RPMI8226 (cell line): ENCODE data around the gene CAMTA1.

Experiments
- DNase-seq: peaks from one replicate; pipeline ENCODE4 v3.0.0-alpha.2; 2015

CAMTA1 gene

DNA sequence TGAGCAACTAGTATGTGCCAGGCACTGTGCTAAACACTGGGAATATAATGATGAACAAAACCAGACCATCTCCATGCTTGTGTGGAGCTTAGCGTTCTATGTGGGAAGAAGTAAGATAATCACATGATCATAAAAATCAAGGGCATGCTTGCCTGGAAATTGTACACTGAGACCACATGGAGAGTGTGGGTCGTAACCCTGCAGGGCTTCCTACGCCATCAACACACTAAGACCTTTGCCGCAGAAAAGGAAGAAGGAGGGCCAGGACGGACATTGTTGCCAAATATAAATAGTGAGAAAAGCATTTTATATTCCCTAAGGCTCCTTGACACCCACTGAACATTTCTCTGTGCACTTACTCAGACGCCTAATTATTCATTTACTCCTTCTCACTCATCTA is 597.7 kb downstream of the CAMTA1 start:
- no peak for DNase-seq

DNA sequence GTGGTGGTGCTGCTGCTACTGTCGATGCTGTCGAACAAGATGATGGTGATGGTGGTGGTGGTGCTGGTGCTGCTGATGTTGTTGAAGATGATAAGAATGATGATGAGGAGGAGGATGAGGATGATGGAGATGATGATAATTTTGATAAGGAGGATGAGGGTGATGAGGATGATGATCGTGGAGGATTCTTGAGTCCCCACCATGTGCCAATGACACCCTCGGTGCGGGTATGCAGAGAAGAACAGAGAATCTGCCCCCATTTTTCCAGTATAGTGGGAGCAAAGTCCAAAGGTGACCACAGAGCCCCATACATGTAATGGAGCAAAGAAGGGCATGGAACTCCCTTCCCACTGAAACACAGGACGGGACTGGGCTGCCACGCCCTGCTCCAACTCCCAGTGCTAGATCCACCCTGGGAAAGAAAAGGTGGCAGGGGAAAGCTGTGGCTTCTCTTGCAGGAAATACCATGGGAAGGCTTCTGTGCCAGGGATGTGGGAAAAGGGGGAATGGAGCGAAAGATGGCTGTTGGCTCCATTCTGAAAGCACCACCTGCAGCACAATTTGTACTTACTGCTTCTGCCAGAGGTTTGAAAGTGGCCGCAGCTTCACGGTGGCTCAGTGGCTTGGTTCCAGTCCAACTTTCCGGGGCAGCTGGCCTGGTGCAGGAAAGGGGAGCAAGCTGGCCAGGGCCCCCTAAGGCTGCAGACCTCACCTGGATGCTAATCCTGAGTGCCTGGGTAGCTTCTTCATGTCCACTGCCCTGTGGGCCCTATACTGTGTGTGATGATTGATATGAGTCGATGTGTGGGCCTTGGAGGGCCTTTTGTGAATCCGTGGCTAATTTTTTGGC is 598.6 kb downstream of the CAMTA1 start:
- no peak for DNase-seq

DNA sequence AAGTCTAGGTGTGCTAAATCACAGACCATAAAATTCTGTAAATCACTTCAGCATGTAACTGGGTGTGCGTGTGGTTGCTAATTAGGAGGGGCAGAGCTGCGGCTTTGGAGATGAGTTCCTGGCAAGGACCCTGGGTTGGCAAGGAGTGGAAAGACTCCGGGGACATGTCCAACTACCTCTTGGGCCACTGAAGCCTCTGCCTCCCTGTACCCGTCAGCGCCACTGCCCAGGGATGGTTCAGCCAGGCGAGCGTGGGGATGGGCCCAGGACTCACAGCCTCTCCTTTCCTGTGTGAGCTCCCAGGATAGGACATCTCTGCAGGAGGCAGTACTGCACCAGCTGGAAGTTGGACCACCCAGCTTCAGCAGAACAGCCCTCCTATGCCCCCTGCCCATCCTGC is 599.4 kb downstream of the CAMTA1 start:
- DNase-seq, result no peak

DNA sequence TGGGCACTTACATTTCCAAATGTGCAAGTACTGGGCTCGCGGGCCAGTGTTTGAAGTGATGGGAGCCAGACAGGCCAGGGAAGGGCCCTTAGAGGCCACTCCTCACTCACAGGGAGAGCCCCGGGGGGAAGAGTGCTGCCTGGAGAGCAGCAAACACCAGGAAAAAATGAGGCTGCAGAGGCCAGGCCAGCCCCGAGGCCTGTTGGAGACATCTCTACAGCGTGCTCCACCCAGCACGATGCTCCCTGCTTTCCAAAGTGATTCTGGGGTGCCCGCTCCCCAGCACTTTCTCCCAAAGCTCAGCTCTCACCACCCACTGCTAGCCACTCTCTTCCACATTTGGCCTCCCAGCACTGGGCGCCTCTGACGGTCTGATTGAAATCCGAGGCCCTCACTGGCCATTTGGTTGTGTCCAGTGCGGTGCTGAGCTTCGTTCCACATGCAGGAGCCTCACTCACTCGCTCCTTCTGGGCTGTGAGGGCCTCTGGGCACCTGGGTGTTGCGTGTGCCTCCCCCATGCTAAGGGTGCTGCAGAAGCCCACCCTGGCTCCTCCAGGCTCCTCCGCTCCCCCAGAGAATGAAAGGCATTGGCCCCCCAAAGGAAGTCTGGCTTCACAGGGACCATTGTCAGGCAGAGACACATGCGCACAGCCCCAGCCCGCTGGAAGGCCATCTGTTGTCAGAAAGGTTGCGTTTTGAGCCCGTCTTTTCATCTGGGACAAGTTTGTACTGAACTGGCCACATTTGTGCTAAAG is 600.4 kb downstream of the CAMTA1 start:
- DNase-seq, result no peak

DNA sequence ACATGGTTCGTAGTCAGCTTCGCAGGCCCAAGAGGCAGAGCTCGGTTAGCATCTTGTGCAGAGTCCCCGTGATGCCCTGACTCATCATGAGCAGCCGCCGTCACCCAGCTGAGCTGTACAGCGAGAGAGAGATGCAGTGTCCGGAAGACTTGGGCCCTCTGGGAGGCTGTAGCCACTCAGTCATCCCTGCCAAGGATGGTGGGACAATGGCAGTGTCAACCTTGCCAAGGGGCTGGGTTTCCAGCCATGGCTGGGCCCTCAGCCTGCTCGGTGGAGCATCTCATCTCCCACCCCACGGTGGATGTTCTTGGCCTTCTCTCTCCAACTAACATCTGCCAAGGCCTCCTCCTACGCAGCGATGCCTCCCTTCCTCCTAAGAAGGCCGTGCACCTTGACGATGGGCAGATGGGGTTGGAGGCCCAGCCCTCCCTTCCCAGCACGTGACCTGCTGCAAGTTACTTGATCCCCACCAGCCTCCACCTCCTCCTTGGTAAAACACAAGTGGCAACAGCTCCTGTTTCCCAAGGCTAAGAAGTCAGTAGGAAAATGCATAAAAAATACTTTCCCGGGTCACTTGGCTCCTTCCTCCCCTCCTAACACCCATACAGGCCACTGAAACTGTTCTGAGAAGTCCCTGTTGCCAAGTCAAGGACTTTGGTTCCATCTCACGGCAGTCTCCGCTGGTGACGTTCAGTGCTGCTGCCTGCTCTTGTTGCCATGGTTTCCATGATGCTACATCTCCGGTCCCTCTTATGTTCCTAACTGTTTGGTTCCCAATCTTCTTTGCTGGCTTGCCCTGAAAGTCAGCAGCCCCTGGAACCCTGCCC is 601.2 kb downstream of the CAMTA1 start:
- no peak for DNase-seq

DNA sequence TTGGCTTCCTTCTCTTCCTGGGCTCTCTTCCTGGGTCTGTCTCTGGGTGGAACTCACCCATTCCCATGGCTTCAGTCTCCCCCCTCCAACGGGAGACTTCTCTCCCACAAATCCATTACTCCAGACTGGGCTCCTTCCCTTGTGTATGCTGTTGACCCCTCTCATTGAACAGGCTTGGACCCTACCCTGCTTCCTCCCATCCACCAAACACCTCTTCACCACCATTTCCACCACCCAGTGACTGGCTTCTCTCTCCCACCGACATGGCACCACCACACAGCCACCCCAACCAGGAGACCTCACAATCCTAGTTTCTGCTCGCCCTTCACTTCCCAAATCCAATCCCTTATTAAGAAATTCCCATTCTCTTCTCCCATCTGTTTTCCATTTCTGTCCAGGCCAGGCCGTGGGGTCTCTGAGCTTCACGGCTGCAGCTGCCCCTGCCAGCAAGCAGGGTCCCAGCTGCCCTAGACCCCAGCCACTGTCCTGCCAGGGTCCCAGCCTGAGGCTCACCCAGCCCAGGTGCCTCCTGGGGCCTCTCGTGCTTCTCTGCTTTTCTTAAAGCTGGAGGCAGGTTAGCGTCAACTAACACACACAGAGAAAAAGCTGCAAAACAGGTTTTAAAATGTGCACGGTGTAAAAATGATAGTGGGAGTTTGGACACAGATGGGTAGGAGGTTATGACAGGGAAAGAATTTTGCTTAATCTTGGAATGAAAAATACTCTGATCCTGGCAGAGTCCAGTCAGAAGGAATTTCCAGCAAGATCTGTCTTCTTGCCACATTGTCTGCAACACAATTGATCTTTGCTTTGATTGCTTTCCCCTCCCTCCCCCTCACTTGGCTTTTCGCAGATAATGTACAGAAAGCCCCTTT is 602.0 kb downstream of the CAMTA1 start:
- no peak for DNase-seq

DNA sequence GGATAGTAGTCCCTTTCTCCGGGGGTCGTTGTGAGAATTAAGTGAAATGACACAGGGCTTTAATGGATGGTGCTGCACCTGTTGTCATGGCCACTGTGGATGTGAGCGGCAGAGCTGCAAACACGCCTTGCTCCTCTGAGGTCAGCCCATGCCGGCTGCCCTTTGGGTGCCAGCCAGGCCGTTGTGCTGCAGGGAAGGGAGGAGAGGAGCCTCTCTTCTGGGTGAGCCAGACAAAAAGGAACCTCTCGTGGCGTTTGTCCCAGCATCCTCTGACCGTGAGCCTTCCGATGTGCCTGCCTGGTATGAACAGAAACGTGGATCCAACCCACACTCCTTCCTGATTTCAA is 602.9 kb downstream of the CAMTA1 start:
- DNase-seq, result no peak

DNA sequence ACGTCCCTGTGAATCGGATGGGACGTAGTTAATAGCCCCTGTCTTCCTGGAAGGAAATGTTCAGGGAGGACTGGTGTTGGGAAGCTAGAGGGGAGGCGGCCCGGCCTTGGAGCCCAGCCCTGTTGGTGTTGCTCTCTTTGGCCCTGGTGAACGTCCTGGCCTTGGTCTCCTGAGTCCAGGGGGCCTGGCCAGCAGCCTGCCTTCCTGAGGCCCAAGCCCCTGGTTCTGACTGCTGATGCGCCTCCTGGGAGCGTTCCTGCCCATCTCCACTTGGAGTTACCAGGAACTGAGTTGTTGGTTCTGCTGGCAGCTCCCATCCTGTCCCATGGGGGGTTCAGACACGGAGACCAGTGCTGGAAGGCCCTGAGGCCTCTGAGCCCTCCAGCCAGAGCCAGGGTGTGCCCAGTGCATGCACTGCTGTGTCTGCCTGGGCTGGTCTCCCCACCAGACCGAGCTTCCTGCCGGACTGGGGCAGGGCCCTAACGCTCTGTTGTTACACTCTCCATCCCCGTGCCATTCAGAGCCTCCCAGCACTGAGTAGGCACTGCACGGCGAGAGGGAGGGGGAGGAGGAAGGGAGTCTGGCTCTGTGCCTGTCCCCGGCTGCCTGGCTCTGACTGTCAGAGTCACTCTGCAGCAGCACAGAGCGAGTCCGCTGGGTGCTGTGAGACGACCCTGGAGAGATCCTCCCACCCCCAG is 603.4 kb downstream of the CAMTA1 start:
- DNase-seq, result no peak

DNA sequence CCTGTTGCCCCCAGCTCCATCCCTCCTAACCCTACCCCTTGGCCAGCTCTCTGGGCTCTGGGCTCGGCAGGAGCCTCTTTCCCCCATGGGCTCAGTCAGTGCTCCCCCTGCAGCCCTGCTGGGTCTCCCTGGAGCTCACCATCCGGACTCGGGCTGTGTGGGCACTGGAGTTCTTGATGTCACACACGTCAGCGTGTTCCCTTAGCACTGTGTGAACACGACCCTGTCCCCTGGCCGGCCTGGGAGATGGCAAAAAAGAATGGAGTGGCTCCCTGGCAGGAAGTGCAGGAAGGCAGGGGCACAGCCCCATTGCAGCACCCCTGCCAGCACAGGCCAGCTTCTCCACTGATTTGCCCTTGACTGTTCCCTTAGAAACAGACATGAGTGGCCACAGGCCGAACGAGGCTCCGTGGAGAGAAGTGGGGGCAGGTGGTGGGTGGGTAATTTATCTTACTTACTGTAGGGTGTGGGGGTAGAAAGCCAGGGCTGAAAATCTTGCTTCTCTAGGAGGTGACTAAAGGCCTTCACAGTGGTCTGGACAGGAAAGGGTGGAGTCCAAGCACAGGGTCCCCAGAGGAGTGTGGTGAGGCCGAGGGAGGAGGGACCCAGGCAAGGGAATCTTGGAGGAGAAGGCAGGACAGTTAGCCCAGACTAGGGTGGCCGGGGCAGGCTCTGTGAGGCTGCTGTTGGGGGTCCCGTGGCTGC is 604.1 kb downstream of the CAMTA1 start:
- DNase-seq, result no peak

DNA sequence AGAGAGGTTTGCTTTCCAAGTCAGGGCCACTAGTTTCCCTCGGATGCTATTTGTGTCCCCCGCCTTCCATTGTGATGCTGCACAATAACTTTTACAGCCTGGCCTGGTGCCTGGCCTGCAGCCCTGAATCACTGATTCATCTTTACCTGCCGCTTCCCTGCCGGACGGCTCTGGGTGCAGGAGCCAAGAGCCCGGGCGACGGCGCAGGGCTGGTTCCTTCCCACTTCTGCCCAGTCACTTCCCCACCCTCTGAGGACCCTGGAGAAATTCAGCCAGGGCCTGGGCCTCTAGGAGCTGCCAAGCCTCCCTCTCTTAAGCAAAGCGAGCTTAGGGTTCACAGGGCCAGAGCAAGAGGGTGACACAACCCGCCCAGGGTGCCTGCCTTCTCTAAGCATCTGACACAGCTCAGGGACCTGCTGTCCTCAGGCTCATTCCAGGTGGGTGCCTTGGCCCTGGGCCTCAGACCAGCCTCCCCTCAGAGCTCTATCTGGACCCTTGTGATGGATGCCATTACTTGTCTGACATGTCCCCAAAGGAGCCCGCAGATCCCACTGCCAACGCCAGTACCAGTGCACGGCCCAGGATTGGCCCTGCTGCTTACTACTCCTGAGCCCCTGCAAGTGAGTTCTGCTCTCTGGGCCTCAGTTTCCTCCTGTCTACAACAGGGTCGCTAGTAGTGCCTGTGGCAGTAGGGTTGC is 604.8 kb downstream of the CAMTA1 start:
- no peak for DNase-seq

DNA sequence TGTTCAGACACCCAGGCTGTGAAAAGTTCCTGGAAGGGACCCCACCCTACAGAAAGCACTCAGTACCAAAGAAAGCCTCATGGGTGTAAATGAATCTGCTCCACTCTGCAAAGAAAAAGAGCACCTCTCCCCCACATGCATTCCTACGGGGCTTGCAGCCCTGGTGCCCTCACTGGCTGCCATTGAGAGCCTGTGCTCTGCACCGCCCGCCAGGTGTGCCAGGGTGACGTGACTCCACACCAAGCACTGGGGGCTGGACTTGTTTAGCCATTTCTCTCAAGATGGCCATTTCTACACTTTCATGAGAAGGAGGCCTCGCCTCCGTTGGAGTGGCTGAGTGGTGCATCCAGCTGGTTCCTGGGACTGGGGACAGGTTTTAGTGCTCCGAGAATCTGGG is 605.3 kb downstream of the CAMTA1 start:
- no peak for DNase-seq

DNA sequence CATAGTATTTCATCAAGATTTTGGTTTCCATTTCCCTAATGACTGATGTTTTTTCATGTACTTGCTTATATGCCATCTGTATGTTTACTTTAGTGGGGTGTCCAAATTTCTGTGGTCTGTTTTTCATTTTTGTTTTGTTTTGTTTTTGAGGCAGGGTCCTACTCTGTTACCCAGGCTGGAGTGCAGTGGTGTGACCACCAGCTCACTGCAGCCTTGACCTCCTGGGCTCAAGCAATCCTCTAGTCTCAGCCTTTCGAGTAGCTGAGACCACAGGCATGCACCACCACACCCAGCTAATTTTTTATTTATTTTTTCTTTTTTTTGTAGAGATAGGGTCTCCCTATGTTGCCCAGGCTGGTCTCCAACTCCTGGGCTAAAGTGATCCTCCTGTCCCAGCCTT is 607.9 kb downstream of the CAMTA1 start:
- DNase-seq, result no peak

DNA sequence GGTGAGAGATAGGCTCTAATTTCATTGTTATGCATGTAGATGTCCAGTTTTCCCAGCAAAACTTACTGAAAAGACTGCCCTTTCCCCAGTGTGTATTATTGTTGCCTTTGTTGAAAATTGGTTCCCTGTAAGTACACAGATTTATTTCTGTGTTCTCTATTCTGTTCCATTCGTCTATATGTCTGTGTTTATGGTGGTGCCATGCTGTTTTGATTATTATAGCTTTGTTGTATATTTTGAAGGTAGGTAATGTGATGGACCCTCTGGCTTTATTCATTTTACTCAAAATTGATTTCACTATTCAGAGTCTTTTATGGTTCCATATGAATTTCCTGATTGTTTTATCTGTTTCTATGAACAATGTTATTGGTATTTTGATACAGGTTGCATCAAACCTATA is 610.0 kb downstream of the CAMTA1 start:
- no peak for DNase-seq

DNA sequence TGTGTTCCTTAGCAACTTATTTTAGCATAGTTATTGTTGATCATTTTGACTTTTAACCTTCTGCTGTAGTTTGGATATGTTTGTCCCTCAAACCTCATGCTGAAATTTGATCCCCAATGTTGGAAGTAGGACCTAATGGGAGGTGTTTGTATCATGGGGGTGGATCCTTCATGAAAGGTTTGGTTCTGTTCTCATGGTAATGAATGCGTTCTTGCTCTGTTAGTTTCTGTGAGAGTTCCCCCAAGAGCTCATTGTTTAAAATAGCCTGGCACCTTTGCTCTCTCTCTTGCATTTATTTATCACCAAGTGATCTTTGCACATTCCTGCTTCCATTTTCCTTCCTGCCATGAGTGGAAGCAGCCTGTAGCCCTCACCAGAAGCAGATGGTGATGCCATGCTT is 613.7 kb downstream of the CAMTA1 start:
- no peak for DNase-seq

DNA sequence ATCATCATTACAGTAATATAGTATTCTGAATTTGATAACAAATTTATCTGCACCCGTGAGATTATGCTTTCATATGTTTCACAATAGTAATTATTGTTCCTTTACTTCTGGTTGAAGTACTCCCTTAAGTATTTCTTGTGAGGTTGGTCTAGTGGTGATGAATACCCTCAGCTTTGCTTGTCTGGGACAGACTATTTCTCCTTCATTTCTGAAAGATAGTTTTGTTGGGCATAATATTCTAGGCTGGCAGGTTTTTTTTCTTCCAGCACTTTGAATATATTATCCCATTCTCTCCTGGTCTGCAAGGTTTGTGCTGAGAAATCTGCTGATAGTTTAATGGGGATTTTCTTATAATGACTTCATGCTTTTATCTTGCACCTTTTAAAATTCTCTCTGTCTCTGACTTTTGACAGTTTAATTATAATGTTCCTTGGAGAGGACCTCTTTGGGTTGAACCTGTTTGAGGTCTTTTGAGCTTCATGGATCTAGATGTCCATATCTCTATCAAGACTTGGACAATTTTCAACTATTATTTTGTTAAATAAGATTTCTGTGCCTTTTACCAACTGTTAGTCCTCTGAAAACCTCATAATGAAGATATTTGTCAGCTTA is 614.4 kb downstream of the CAMTA1 start:
- DNase-seq, result no peak

DNA sequence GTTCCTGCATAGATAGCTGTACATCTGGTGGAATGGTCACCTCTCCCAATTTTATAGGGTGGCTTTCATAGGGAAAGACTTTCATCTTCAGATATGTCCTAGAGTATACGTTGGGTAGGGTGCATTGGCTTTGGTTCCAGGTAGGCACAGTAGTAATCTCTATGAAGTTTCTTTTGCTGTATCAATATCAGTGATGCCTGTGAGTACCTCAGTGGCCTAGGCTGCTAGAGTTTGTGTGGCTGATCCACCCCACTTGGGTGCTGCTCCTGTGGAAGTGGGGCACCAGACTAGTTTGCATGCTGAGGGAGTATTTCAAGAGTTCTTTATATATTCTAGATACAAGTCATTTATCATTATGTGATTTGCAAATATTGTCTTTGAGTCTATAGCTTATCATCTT is 615.3 kb downstream of the CAMTA1 start:
- DNase-seq, result no peak

DNA sequence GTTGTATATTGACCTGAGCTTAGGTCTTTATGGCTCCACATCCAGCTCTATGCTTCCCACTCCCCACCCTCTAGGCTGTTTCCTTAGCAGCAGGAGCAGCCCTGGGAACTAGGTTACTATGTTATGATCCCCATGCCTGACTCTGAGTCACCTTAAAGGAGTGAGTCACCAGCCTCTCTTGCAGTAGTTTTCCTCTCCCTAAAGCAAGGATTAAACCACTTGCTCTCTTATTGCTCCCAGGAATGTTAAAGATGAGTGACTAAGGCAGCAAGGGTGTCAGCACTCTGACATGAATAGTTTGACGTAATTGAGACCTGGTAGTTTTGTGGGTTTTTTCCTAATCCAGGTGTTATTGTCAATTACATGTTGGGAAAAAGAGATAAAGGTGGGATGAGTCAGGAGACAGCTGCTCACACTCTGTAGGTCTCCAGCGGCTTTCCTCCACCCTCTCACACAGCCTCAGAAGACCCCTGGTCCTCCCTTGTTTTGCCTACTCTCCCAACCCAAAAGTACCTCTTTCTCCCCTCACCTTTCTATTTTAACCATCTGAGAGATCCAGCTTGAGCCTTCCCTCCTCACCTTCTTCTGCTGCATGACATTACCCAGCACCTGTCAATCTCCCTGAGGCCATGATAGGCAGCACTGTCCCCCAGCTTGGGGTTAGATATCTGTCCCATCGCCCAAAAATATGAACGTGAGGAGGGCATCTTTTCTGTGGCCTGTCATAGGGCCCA is 616.7 kb downstream of the CAMTA1 start:
- DNase-seq, result no peak

DNA sequence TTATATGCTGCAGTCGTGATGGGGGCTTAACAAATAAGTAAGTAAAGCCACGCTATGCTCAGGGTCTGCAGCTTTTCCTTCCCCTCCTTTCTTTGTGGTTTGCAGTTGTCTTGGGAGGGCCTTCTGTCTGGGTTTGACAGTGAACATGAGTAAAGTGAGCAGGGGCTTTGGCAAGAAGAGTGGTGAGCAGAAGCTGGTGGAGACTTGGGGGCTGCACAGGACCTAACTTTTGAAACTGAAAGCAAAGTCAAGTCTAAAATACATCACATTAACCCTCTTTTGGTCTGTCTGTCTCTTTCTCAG is 617.2 kb downstream of the CAMTA1 start:
- no peak for DNase-seq

DNA sequence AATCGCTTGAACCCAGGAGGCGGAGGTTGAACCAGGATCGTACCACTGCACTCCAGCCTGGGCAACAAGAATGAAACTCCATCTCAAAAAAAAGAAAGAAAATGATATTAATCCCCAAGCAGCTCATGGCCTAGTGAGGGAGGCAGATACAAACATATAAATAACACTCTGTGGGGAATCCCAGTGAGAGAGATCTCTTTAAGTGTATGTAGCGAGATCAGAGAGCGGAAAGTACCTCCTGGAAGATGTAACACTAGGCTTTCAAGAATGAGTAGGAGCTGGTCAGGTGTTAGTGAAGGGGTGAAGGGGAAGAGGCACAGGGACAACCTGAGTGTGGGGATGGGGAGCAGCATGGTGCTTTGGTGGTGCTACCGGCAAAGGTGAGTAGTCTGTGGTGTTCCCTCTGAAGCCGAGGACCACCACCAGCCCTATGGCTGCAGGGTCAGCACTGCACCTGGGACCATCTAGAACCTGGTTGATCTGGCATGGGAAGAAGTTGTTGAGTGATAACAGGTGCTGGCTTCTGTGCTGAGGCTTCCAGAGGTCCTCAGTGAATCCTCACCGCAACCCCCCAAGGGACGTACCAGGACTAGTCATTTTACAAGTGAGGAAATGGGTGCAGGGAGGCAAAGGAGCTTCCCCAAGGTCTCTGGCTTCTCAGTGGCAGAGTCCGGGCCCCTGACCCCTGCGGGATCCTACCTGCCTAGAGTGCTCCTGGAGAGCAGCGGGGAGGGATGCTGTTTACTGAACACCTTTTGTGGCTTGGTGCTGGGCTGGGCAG is 618.2 kb downstream of the CAMTA1 start:
- no peak for DNase-seq
